Measurements from ENCODE around the gene ZNF808. TPM values are rescaled to one million over a fixed set of nuclear protein-coding genes. Genes with fewer than 3 reads are reported as not detected.

The ZNF808 gene
- total and polyA plus RNA-seq, 9 of the 15 experiments (the other 6 are each of a cell fraction or from before 2014, with no cell fraction given), result 3.1 to 20.1 (median 10.9) TPM

DNA sequence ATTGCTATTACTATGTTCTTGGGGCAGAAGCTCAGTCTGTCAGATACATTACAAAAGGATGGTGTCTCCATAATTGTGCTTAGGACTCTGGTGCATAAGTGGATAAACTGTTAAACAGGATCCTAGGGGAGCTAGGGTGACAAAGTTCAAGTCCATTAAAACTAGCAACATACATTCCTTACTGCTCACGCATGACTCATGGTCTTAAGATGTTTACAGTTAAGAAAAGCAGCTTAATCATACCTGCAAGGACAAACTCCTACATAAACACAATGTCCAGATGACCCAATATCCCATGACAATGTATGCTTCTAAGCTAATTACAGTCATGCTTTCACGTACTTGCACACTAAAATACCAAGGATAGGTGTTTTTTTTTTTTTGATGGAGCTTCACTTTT, 39.1 kb downstream of the ZNF808 start:
- H3K4me3 ChIP-seq, result no peak overlapping the region
- CTCF ChIA-PET (ENCODE audit: low intra/inter-chr PET ratio), result no interaction called here
- intact Hi-C loops (cut with micrococcal nuclease) (no loop called here), in situ Hi-C loops (cut with MboI) (no loop called here)
- no peak overlapping the region for H2AFZ ChIP-seq (ENCODE audit: low read depth, low read length)
- 39% methylated on average over 2 of the region's 2 CpGs for WGBS (ENCODE audit: insufficient coverage, low coverage, missing lambda C conversion rate)
- H3K27ac ChIP-seq (ENCODE audit: extremely low read depth, low read depth, low read length), result peak overlapping the region; percentile 19; the same call in 1 of the 3 replicates
- H3K4me2 ChIP-seq (ENCODE audit: insufficient read depth, low read length), result no peak overlapping the region
- POLR2A ChIA-PET, result interaction anchor here (0.6 kb wide), 1 partner anchor 79 kb away, joined by 3 read pairs; no protein-coding TSS in a partner anchor
- H3K9me1 ChIP-seq (ENCODE audit: control insufficient read depth, insufficient read depth, low read length), result no peaks in the 10 kb centered on the region
- H3K4me1 ChIP-seq (replicated peaks in 1 of 2; ENCODE audit: control insufficient read depth in 2 of 2, insufficient read depth in 2 of 2, low read length in 2 of 2), result peaks cover 2 to 11% of the 10 kb centered on the region in 2 experiments; a peak in 3 of 5 replicates
- peaks cover 11% of the 10 kb centered on the region for H3K79me2 ChIP-seq (ENCODE audit: control insufficient read depth, insufficient read depth, low read length)
- peak; percentile 40 for FAIRE-seq
- H3K36me3 ChIP-seq (ENCODE audit: control insufficient read depth, insufficient read depth, low read length), result 0 out of 3 replicates have a peak, but pooled peaks cover 3% of the 10 kb centered on the region
- BruUV-seq (replicated peaks), result no TSS peak
- peak in 2 of 4 experiments; percentile 14 to 34 for DNase-seq (ENCODE audit: extremely low read depth in 1 of 4, low spot score in 3 of 4)
- no peak overlapping the region for H3K9ac ChIP-seq (ENCODE audit: insufficient read depth in 1 of 2, low read depth in 2 of 2, low read length in 2 of 2)
- H3K27me3 ChIP-seq (ENCODE audit: control insufficient read depth in 2 of 2, insufficient read depth in 2 of 2, low read length in 2 of 2), result no peaks in the 10 kb centered on the region
- H3K9me3 ChIP-seq (replicated peaks; ENCODE audit: control insufficient read depth, insufficient read depth, low read depth, low read length), result peaks cover 14% of the 10 kb centered on the region
- no peak for ATAC-seq
- no peaks in the 10 kb centered on the region for H4K20me1 ChIP-seq (replicated peaks; ENCODE audit: control insufficient read depth, insufficient read depth, low read length)
- TF ChIP-seq NFRKB (IDR thresholded peaks at IDR 0.05; ENCODE audit: low read depth) (no peak), ZNF263 (CRISPR knock-in tag; IDR thresholded peaks at IDR 0.05; ENCODE audit: borderline replicate concordance) (no peak), ZNF384 (IDR thresholded peaks at IDR 0.05; ENCODE audit: low read depth, low read length) (no peak), PTTG1 (tag; IDR thresholded peaks at IDR 0.05; ENCODE audit: low read depth) (no peak), SMARCE1 (IDR thresholded peaks at IDR 0.05) (0 out of 2 replicates have a peak, but pooled peaks have one; percentile 37), POLR2AphosphoS5 (IDR thresholded peaks at IDR 0.05; ENCODE audit: control insufficient read depth, insufficient read depth, low read depth, low read length) (no peak), ZBTB5 (IDR thresholded peaks at IDR 0.05) (no peak), ATF3 (IDR thresholded peaks at IDR 0.05) (peak; percentile 86), ATF3 (CRISPR knock-in tag; conservative IDR thresholded peaks at IDR 0.05) (no peak), ZNF3 (CRISPR knock-in tag; IDR thresholded peaks at IDR 0.05) (no peak), ATF6 (CRISPR knock-in tag; IDR thresholded peaks at IDR 0.05) (no peak), BCLAF1 (IDR thresholded peaks at IDR 0.05; ENCODE audit: borderline replicate concordance in 1 of 2, control insufficient read depth in 1 of 2, low read depth in 2 of 2, low read length in 1 of 2) (no peak), RBM17 (IDR thresholded peaks at IDR 0.05; ENCODE audit: borderline replicate concordance, low read depth, low read length) (no peak)
- TF ChIP-seq, protein P1, sequence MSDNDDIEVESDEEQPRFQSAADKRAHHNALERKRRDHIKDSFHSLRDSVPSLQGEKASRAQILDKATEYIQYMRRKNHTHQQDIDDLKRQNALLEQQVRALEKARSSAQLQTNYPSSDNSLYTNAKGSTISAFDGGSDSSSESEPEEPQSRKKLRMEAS (CRISPR knock-in tag; IDR thresholded peaks at IDR 0.05), result no peak
